BE2C (cell line): ENCODE results near the gene OSBPL5.

Experiments
- DNase-seq: peaks from one replicate; pipeline ENCODE4 v3.0.0-alpha.2; 2020
- H3K27me3 ChIP-seq: fragments of 250-450 bp; sonication (Bioruptor Pico); 2 replicates; pipeline ENCODE4 v1.5.1; 2020; ENCODE audit warnings: mild to moderate bottlenecking
- H3K36me3 ChIP-seq: fragments of 250-450 bp; sonication (Bioruptor Pico); 2 replicates; pipeline ENCODE4 v1.5.1; 2020; ENCODE audit warnings: mild to moderate bottlenecking
- H3K4me1 ChIP-seq: fragments of 250-450 bp; sonication (Bioruptor Pico); 2 replicates; pipeline ENCODE4 v1.5.1; 2020
- H3K4me3 ChIP-seq: 2 replicates; pipeline ENCODE4 v1.5.1; 2011; ENCODE audit warnings: low read depth, low read length
- H3K9me3 ChIP-seq: fragments of 250-450 bp; sonication (Bioruptor Pico); 2 replicates; pipeline ENCODE4 v1.5.1; 2020
- CTCF ChIP-seq: IDR thresholded peaks from 2 replicates; pipeline ENCODE4 v1.5.1; 2012; ENCODE audit warnings: mild to moderate bottlenecking, low read depth, low read length

OSBPL5 gene

DNA sequence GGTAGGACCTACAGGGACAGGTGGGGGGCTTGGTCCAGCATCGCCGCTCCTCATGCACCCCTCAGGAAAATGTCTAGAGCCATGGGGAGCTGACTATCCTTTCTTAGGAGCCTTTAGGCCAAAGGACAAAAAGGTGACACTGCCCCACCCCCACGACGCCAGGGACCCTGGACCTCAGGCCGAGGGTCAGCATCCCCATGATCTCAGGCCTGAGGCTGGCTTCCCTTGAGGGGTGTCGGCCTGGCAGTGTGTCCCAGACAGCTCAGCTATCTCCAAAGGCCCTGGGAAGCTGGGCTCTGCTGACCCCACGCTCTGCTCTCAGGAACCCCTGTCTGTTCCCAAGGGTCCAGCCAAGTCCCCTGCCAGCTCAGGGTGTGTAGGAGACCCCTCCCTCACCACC lies 37.2 kb upstream of the OSBPL5 start:
- no peak for TF ChIP-seq CTCF
- Histone ChIP-seq H3K36me3 (no peaks in the 10 kb centered on the region), H3K4me1 (no peaks in the 10 kb centered on the region), H3K27me3 (peaks cover 13% of the 10 kb centered on the region), H3K9me3 (no peaks in the 10 kb centered on the region), H3K4me3 (no peak overlapping the region)
- DNase-seq, result no peak

GRCh38 chr11:3201677-3202181 lies 36.6 kb upstream of the OSBPL5 start:
- Histone ChIP-seq H3K36me3 (no peaks in the 10 kb centered on the region), H3K27me3 (peaks cover 13% of the 10 kb centered on the region), H3K4me1 (no peaks in the 10 kb centered on the region), H3K9me3 (no peaks in the 10 kb centered on the region), H3K4me3 (no peak overlapping the region)
- TF ChIP-seq CTCF, result no peak
- DNase-seq, result no peak

GRCh38 chr11:3201112-3201581 lies 36.0 kb upstream of the OSBPL5 start:
- Histone ChIP-seq H3K4me1 (no peaks in the 10 kb centered on the region), H3K9me3 (no peaks in the 10 kb centered on the region), H3K27me3 (peaks cover 13% of the 10 kb centered on the region), H3K4me3 (no peak overlapping the region), H3K36me3 (no peaks in the 10 kb centered on the region)
- no peak for TF ChIP-seq CTCF
- no peak for DNase-seq

DNA sequence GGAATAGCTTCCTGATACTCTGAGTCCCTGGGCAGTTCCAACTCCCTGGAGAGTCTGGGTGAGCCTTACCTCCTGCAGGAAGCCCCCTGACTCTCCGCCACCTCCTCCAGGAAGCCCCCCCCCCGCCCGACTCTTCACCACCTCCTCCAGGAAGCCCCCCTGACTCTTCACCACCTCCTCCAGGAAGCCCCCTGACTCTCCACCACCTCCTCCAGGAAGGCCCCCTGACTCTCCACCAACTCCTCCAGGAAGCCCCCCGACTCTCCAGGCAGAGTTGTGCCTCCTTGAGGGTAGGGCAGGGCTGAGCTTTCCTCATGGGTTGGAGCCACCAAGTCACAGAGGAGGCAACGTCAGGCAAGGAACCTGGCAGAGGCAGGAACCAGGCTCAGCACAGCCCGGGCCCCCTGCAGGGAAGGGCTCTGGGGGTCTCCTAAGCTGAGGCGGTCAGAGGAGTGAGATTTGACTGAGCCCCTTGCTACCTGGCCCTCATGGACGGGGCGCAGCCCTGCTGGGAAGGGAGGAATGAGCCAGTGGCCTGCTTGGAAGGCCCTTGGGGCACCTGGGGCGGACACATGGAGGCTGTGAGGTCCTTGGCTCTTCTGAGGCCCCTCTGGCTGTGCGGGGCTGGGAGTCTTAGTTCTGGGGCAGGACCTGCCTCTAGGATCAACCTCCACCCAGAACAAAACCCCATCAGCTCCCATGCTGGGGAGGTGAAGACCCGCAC lies 35.4 kb upstream of the OSBPL5 start:
- Histone ChIP-seq H3K27me3 (peaks cover 13% of the 10 kb centered on the region), H3K4me1 (no peaks in the 10 kb centered on the region), H3K9me3 (no peaks in the 10 kb centered on the region), H3K4me3 (no peak overlapping the region), H3K36me3 (no peaks in the 10 kb centered on the region)
- DNase-seq, result no peak
- TF ChIP-seq CTCF, result no peak

- Histone ChIP-seq H3K9me3 (no peaks in the 10 kb centered on the region), H3K36me3 (no peaks in the 10 kb centered on the region), H3K4me1 (no peaks in the 10 kb centered on the region), H3K27me3 (peaks cover 13% of the 10 kb centered on the region), H3K4me3 (no peak overlapping the region)
- no peak for DNase-seq
- TF ChIP-seq CTCF, result no peak
Observed at GRCh38 chr11:3199537-3200295, 34.6 kb upstream of the OSBPL5 start.

DNA sequence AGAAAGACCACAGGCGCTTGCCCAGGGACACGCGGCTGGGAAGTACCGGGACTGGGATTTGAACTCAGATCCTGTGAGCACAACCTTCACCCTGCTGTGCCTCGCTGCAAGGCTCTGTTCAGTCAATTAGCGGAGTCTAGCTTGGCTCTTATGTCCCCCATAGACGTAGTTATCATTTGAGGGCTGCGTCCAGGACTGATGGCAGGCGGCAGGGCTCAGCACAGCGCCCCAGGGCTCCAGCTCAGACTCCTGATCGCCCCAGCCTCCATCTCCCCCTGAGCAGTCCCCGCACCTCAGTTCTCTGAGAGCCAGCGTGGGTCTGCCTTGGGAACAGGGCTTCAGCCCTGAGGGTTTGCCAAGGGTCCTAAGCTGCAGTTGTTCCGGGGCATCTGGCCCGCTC lies 33.7 kb upstream of the OSBPL5 start:
- Histone ChIP-seq H3K4me3 (no peak overlapping the region), H3K9me3 (no peaks in the 10 kb centered on the region), H3K36me3 (no peaks in the 10 kb centered on the region), H3K27me3 (peaks cover 12% of the 10 kb centered on the region), H3K4me1 (no peaks in the 10 kb centered on the region)
- TF ChIP-seq CTCF, result no peak
- no peak for DNase-seq
